HL-60 (cell line): ENCODE results near the gene SEC24B.

Experiments used
- CTCF ChIP-seq: IDR thresholded peaks from one replicate; pipeline ENCODE4 v1.5.1; 2011; ENCODE audit warnings: low read length, control low read depth, inconsistent platforms; ENCODE audit not compliant: insufficient read depth
- GABPA ChIP-seq: IDR thresholded peaks from 2 replicates; pipeline ENCODE4 v1.6.1; 2012; ENCODE audit warnings: low read depth
- POLR2AphosphoS5 ChIP-seq: IDR thresholded peaks from 2 replicates; pipeline ENCODE4 v1.6.1; 2012; ENCODE audit warnings: low read depth
- REST ChIP-seq: IDR thresholded peaks from 2 replicates; pipeline ENCODE4 v1.6.1; 2012; ENCODE audit warnings: low read depth; ENCODE audit not compliant: insufficient replicate concordance
- SPI1 ChIP-seq: IDR thresholded peaks from 2 replicates; pipeline ENCODE4 v1.6.1; 2012; ENCODE audit warnings: low read depth, mild to moderate bottlenecking, borderline replicate concordance

- TF ChIP-seq CTCF (no peak), POLR2AphosphoS5 (no peak), REST (no peak), SPI1 (no peak), GABPA (no peak)
These were observed 28.7 kb downstream of the SEC24B start for GRCh38 chr4:109462297-109462696.
